Omental fat pad (tissue), 4 donors: ENCODE data around the gene C10orf90. TPM values are rescaled to one million over a fixed set of nuclear protein-coding genes. Genes with fewer than 3 reads are reported as not detected.

Experiments
- ATAC-seq: fragments of 150-250 bp; one replicate; pipeline ENCODE4 v1.9.1; 2016; ENCODE audit warnings: mild to moderate bottlenecking, moderate library complexity; ENCODE audit not compliant: low FRiP score
- DNase-seq: peaks from one replicate; pipeline ENCODE4 v3.0.0-alpha.2; 2019; ENCODE audit warnings: low spot score
- CTCF ChIP-seq, 3 donors: fragments of 450-650 bp; IDR thresholded peaks; one replicate each; pipeline ENCODE4 v1.5.1; 2016 to 2017; ENCODE audit warnings: antibody characterized with exemption in 3 of 3, mild to moderate bottlenecking in 3 of 3, moderate library complexity in 2 of 3
- total RNA-seq, 4 donors: library from RNA; depleted of rRNA; stranded (reverse); fragments of >200 nt; gene quantifications; one replicate each; pipeline ENCODE4 v1.1.0, GENCODE V29; 2016

Gene C10orf90
- total RNA-seq, 4 donors from 2014 or later: 0.72 to 0.75 TPM; not detected in 2

DNA sequence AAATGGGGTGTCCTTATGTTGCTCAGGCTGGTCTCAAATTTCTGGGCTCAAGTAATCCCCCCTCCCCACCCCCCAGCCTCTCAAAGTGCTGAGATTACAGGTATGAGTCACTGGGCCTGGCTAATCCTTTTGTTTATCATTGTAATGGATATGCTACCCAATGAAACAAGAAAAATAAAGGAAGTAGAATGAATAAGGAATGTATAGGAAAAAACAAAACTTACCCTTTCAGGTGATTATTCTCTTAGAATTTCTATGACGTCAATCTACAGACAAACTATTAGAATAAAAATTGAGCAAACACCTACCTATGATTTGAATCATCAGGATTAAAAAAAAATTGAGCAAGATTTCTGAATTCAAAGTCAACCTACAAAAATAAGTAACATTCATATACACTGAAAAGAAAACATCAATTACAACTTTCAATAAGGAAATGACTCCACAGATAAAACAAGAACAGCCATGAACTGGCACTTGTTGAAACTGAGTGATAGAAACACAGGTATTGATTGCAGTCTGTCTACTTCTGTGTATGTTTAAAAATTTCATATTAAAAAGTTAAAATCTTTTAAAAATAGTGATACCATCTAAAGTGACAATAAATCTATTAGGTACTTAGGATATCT lies 294.5 kb downstream of the C10orf90 start:
- ATAC-seq (no peak), DNase-seq (no peak)

GRCh38 chr10:126375299-126375698 lies 295.2 kb downstream of the C10orf90 start:
- DNase-seq (no peak), ATAC-seq (no peak)
- TF ChIP-seq CTCF (IDR thresholded peaks at IDR 0.05): no peak

More for the DNA sequence above, 294.5 kb downstream of the C10orf90 start:
- no peak for TF ChIP-seq CTCF (IDR thresholded peaks at IDR 0.05)

Other genes with a start within 250 kb of the C10orf90 start
- gene DOCK1, start 234.7 kb upstream of the C10orf90 start, total RNA-seq: 10 to 100 TPM; 31.3 to 82.3 (median 44.1) TPM